Neural progenitor cell (in vitro differentiated cells): Measurements from ENCODE around the gene IYD.

Source experiments
- CTCF ChIP-seq: fragments of 200-600 bp; sonication (generic); IDR thresholded peaks from 2 replicates; pipeline ENCODE4 v1.5.1; 2017; ENCODE audit warnings: antibody characterized with exemption, mild to moderate bottlenecking
- EZH2 ChIP-seq: fragments of 200-600 bp; sonication (generic); IDR thresholded peaks from 2 replicates; pipeline ENCODE4 v1.6.1; 2017; ENCODE audit warnings: antibody characterized with exemption, mild to moderate bottlenecking, moderate library complexity
- EZH2phosphoT487 ChIP-seq: fragments of 200-600 bp; sonication (generic); IDR thresholded peaks from 2 replicates; pipeline ENCODE4 v1.6.1; 2017; ENCODE audit warnings: antibody characterized with exemption

GRCh38 chr6:150391414-150391813 lies 22.6 kb downstream of the IYD start:
- TF ChIP-seq CTCF (no peak), EZH2phosphoT487 (no peak), EZH2 (no peak)
